Measurements from ENCODE around the gene SNX27. TPM values are rescaled to one million over a fixed set of nuclear protein-coding genes. Genes with fewer than 3 reads are reported as not detected.

SNX27 gene
- total and polyA plus RNA-seq, 4 donors: 4.3 to 19.7 (median 10.5) TPM

GRCh38 chr1:151624783-151625182 lies 12.9 kb downstream of the SNX27 start (continued):
- no peak for TF ChIP-seq REST (IDR thresholded peaks at IDR 0.05)
- no peak for TF ChIP-seq HNF4A (conservative IDR thresholded peaks at IDR 0.05)
- no peak for TF ChIP-seq SP1 (IDR thresholded peaks at IDR 0.05)
- no peak for TF ChIP-seq RXRA (IDR thresholded peaks at IDR 0.05)
- TF ChIP-seq GABPA (IDR thresholded peaks at IDR 0.05 in 1 of 2, conservative IDR thresholded peaks at IDR 0.05 in 1 of 2): no peak
- TF ChIP-seq HNF4G (IDR thresholded peaks at IDR 0.05): no peak
- TF ChIP-seq RAD21 (IDR thresholded peaks at IDR 0.05): no peak
- no peak for TF ChIP-seq FOXA1 (IDR thresholded peaks at IDR 0.05)
- TF ChIP-seq EGR1 (IDR thresholded peaks at IDR 0.05; ENCODE audit: low read depth in 2 of 2): no peak

- DNase-seq (ENCODE audit: low spot score): no peak
- WGBS: 93% methylated on average over 3 of the region's 3 CpGs
- no peak overlapping the region for H3K9ac ChIP-seq (ENCODE audit: low read depth in 1 of 2, low read length in 2 of 2)
- no peaks in the 10 kb centered on the region for H3K4me1 ChIP-seq (ENCODE audit: control insufficient read depth in 4 of 4, insufficient read depth in 4 of 4, low read length in 3 of 4)
- H3K27ac ChIP-seq (ENCODE audit: low read depth in 1 of 2, low read length in 2 of 2): no peak overlapping the region
- H3K9me3 ChIP-seq (ENCODE audit: control insufficient read depth in 4 of 4, low read length in 3 of 4): no peaks in the 10 kb centered on the region
- no peaks in the 10 kb centered on the region for H3K36me3 ChIP-seq (ENCODE audit: control insufficient read depth in 4 of 4, insufficient read depth in 3 of 4, low read depth in 1 of 4, low read length in 3 of 4)
- H3K27me3 ChIP-seq (ENCODE audit: control insufficient read depth in 4 of 4, insufficient read depth in 4 of 4, low read length in 3 of 4): no peaks in the 10 kb centered on the region
- TF ChIP-seq TAF1 (conservative IDR thresholded peaks at IDR 0.05) (no peak), REST (IDR thresholded peaks at IDR 0.05) (no peak), ZBTB33 (IDR thresholded peaks at IDR 0.05) (no peak), EGR1 (IDR thresholded peaks at IDR 0.05; ENCODE audit: low read depth in 2 of 2) (no peak), RAD21 (IDR thresholded peaks at IDR 0.05) (no peak), SP1 (IDR thresholded peaks at IDR 0.05) (no peak), NR2F2 (IDR thresholded peaks at IDR 0.05) (no peak), RXRA (IDR thresholded peaks at IDR 0.05) (no peak), YY1 (IDR thresholded peaks at IDR 0.05) (no peak), CTCF (IDR thresholded peaks at IDR 0.05; ENCODE audit: low read depth, low read length, missing input control) (no peak), HNF4G (IDR thresholded peaks at IDR 0.05) (no peak)
- H3K4me3 ChIP-seq (ENCODE audit: low read depth in 1 of 3, low read length in 3 of 3): no peak overlapping the region
Observed at GRCh38 chr1:151626740-151627334, 15.0 kb downstream of the SNX27 start.
